K562 (cell line): ENCODE results near the gene FUCA1. TPM values are rescaled to one million over a fixed set of nuclear protein-coding genes. Genes with fewer than 3 reads are reported as not detected.

ENCODE experiments used
- ATAC-seq: fragments of 200-7000 bp; cut with Tn5 transposase; 3 replicates; pipeline ENCODE4 v1.9.1; 2020; ENCODE audit warnings: moderate library complexity
- BruUV-seq: library from RNA; stranded (reverse); fragments of 400-500 nt; replicated peaks from 2 replicates; lab custom pipeline; 2021; lab: Mats Ljungman, UMichigan
- CTCF ChIA-PET: fragments of 300-600 bp; formaldehyde crosslinking; extraction: SDS; loops from one replicate; lab custom pipeline; 2021; ENCODE audit warnings: low intra/inter-chr PET ratio; lab: Yijun Ruan, JAX
- POLR2A ChIA-PET: fragments of 300-600, 350-650 bp; sonication (Branson Sonifier 250); formaldehyde crosslinking; extraction: SDS; loops from one replicate; lab custom pipeline; 2021; ENCODE audit warnings: antibody characterized with exemption, inconsistent platforms; lab: Yijun Ruan, JAX
- DNase-seq, 4 experiments: peaks; one replicate each; pipeline versions ENCODE4 v3.0.0 to v3.0.0-alpha.2; 2011 to 2018; ENCODE audit warnings: low spot score in 3 of 4, mixed read lengths in 3 of 4; ENCODE audit errors: extremely low read depth in 1 of 4
- FAIRE-seq: peaks from 2 replicates; lab custom pipeline; 2011; peaks lifted over from hg19 to GRCh38; lab: Jason Lieb, UNC
- H2AFZ ChIP-seq: 2 replicates; pipeline ENCODE4 v1.6.0; 2011; ENCODE audit warnings: low read depth, low read length, control low read depth, inconsistent platforms
- H3K27ac ChIP-seq: fragments of 200-600 bp; 3 replicates; pipeline ENCODE4 v1.8.0; 2011; ENCODE audit warnings: low read depth, mild to moderate bottlenecking, control low read depth, inconsistent platforms, low read length, moderate library complexity, mixed read lengths; ENCODE audit errors: extremely low read depth
- H3K27me3 ChIP-seq, 2 experiments: fragments of 300-600 bp in 1 of 2; 2 replicates in 1 of 2; 3 replicates in 1 of 2; pipeline versions ENCODE4 v1.6.0 to v1.8.0; 2011; ENCODE audit warnings: inconsistent platforms in 2 of 2, low read length in 2 of 2, mild to moderate bottlenecking in 1 of 2, mixed read lengths in 1 of 2, moderate library complexity in 1 of 2; ENCODE audit not compliant: control insufficient read depth in 2 of 2, insufficient read depth in 2 of 2
- H3K36me3 ChIP-seq: fragments of 300-600 bp; 3 replicates; pipeline ENCODE4 v1.8.0; 2011; ENCODE audit warnings: mild to moderate bottlenecking, low read length, inconsistent platforms; ENCODE audit not compliant: control insufficient read depth, insufficient read depth
- H3K4me1 ChIP-seq, 2 experiments: fragments of 200-600 bp in 1 of 2; replicated peaks in 1 of 2; 2 replicates in 1 of 2; 3 replicates in 1 of 2; pipeline versions ENCODE4 v1.5.1 to v1.8.0; 2011; ENCODE audit warnings: inconsistent platforms in 2 of 2, low read length in 2 of 2, mild to moderate bottlenecking in 1 of 2, mixed read lengths in 1 of 2, moderate library complexity in 1 of 2; ENCODE audit not compliant: control insufficient read depth in 2 of 2, insufficient read depth in 2 of 2
- H3K4me2 ChIP-seq: 2 replicates; pipeline ENCODE4 v1.6.1; 2011; ENCODE audit warnings: low read length, control low read depth, inconsistent platforms, mixed read lengths; ENCODE audit not compliant: insufficient read depth
- H3K4me3 ChIP-seq: fragments of 200-600 bp; sonication (generic), shearing (Covaris generic); 2 replicates; pipeline ENCODE4 v1.5.1; 2016; ENCODE audit warnings: control low read depth, inconsistent platforms
- H3K79me2 ChIP-seq: fragments of 200-600 bp; 3 replicates; pipeline ENCODE4 v1.8.0; 2011; ENCODE audit warnings: low read length, inconsistent platforms; ENCODE audit not compliant: control insufficient read depth, insufficient read depth
- H3K9ac ChIP-seq, 2 experiments: 2 replicates each; pipeline versions ENCODE4 v1.6.0 to v1.6.1; 2011; ENCODE audit warnings: low read depth in 2 of 2, low read length in 2 of 2, control low read depth in 1 of 2, inconsistent platforms in 1 of 2, mild to moderate bottlenecking in 1 of 2, mixed read lengths in 1 of 2; ENCODE audit not compliant: insufficient read depth in 1 of 2
- H3K9me1 ChIP-seq: one replicate; pipeline ENCODE4 v1.6.0; 2011; ENCODE audit warnings: inconsistent platforms, mild to moderate bottlenecking, low read length, moderate library complexity; ENCODE audit not compliant: control insufficient read depth, insufficient read depth
- H3K9me3 ChIP-seq: replicated peaks from 2 replicates; pipeline ENCODE4 v1.5.1; 2011; ENCODE audit warnings: low read depth, low read length, inconsistent platforms; ENCODE audit not compliant: control insufficient read depth, insufficient read depth
- H4K20me1 ChIP-seq: replicated peaks from 2 replicates; pipeline ENCODE4 v1.6.1; 2011; ENCODE audit warnings: low read length, inconsistent platforms, mixed read lengths; ENCODE audit not compliant: control insufficient read depth, insufficient read depth
- CREB1 ChIP-seq, 2 experiments: sonication (generic) in 1 of 2; formaldehyde crosslinking in 1 of 2; IDR thresholded peaks; 2 replicates each; pipeline versions ENCODE4 v1.6.1 to v1.8.0; 2012 to 2022; ENCODE audit warnings: inconsistent platforms in 1 of 2, mild to moderate bottlenecking in 1 of 2, missing genetic modification reagents in 1 of 2, moderate library complexity in 1 of 2
- HEY1 ChIP-seq: fragments of 250-450 bp; sonication (Bioruptor Pico); IDR thresholded peaks from 2 replicates; pipeline ENCODE4 v1.5.0; 2020; ENCODE audit warnings: mild to moderate bottlenecking, moderate library complexity, borderline replicate concordance
- LARP7 ChIP-seq: fragments of 450-650 bp; IDR thresholded peaks from 2 replicates; pipeline ENCODE4 v1.6.1; 2016
- RB1 ChIP-seq: fragments of 450-650 bp; IDR thresholded peaks from 2 replicates; pipeline ENCODE4 v1.6.1; 2017; ENCODE audit warnings: low read depth, mild to moderate bottlenecking
- SAFB2 ChIP-seq: fragments of 200-400 bp; formaldehyde crosslinking; IDR thresholded peaks from 2 replicates; pipeline ENCODE4 v1.6.1; 2018; ENCODE audit warnings: borderline replicate concordance, low read length, low read depth, moderate library complexity; ENCODE audit not compliant: severe bottlenecking
- ZKSCAN3 ChIP-seq: fragments of 250-450 bp; sonication (Bioruptor Pico); IDR thresholded peaks from 2 replicates; pipeline ENCODE4 v1.4.0; 2020
- ZNF316 ChIP-seq: fragments of 450-650 bp; IDR thresholded peaks from 2 replicates; pipeline ENCODE4 v1.6.1; 2016
- ZNF780A ChIP-seq: fragments of 250-450 bp; sonication (Bioruptor Pico); IDR thresholded peaks from 2 replicates; pipeline ENCODE4 v1.5.0; 2021; ENCODE audit warnings: mild to moderate bottlenecking
- WGBS: fragments of 100-300 bp; shearing (Covaris generic); methylation state at CpG from one replicate; pipeline ENCODE4 v1.1.6; 2016; ENCODE audit warnings: low coverage, mixed read lengths; ENCODE audit not compliant: insufficient coverage; ENCODE audit errors: missing lambda C conversion rate; 5-methylcytosine and 5-hydroxymethylcytosine counted together
- in situ Hi-C: fragments of 300-500 bp; cut with MboI; formaldehyde crosslinking; loops from 4 replicates; pipeline ENCODE4 v1.15.0; 2018; ENCODE audit warnings: inconsistent platforms, mixed read lengths
- intact Hi-C: fragments of 100-400 bp; cut with micrococcal nuclease; formaldehyde crosslinking; loops from 2 replicates; pipeline ENCODE4 v1.14.2; 2022
- polyA plus RNA-seq, 8 experiments: library from polyadenylated mRNA; depleted of rRNA in 4 of 8; stranded (reverse) in 5 of 8; unstranded in 3 of 8; fragments of >200 nt; fragmentation: Nextera tagmentation in 2 of 8; fragmentation: Illumina TruSeq in 1 of 8; extraction: Ambion mirVana in 2 of 8; extraction: Trizol in 1 of 8; gene quantifications; 2 replicates each; pipeline versions ENCODE4 v1.2.1 to v1.2.3, GENCODE V29; 2011 to 2014; ENCODE audit warnings: inconsistent platforms in 1 of 8, missing spikeins in 1 of 8
- total RNA-seq, 7 experiments: library from RNA; depleted of rRNA in 6 of 7; stranded (reverse); fragments of >200 nt in 6 of 7; fragmentation: Illumina TruSeq in 2 of 7; extraction: Trizol in 2 of 7; gene quantifications; 2 replicates each; pipeline versions ENCODE4 v1.2.1 to v1.2.3, GENCODE V29; 2011 to 2021; ENCODE audit warnings: low replicate concordance in 1 of 7
- TF ChIP-seq, protein P1 (sequence below): IDR thresholded peaks from 2 replicates; pipeline ENCODE4 v1.6.1; 2014; ENCODE audit warnings: antibody characterized with exemption
- TF ChIP-seq, protein P2 (sequence below): fragments of 450-650 bp; IDR thresholded peaks from 2 replicates; pipeline ENCODE4 v1.6.1; 2017; ENCODE audit warnings: antibody characterized with exemption
- TF ChIP-seq, protein P3 (sequence below), 3 experiments: IDR thresholded peaks in 2 of 3; conservative IDR thresholded peaks in 1 of 3; 2 replicates each; pipeline ENCODE4 v1.5.1; 2011 to 2012; ENCODE audit warnings: low read length in 3 of 3, mild to moderate bottlenecking in 3 of 3, control low read depth in 2 of 3, improper control_type of control experiment in 1 of 3, inconsistent platforms in 1 of 3, low read depth in 1 of 3, mixed read lengths in 1 of 3, moderate library complexity in 1 of 3; ENCODE audit not compliant: insufficient read depth in 2 of 3
- TF ChIP-seq, protein P4 (sequence below): fragments of 450-650 bp; IDR thresholded peaks from 2 replicates; pipeline ENCODE4 v1.6.1; 2016; ENCODE audit warnings: borderline replicate concordance

FUCA1 gene
- total and polyA plus RNA-seq, 9 of the 15 experiments (the other 6 are each of a cell fraction or from before 2014, with no cell fraction given) = 7.0 to 20.5 (median 13.5) TPM

DNA sequence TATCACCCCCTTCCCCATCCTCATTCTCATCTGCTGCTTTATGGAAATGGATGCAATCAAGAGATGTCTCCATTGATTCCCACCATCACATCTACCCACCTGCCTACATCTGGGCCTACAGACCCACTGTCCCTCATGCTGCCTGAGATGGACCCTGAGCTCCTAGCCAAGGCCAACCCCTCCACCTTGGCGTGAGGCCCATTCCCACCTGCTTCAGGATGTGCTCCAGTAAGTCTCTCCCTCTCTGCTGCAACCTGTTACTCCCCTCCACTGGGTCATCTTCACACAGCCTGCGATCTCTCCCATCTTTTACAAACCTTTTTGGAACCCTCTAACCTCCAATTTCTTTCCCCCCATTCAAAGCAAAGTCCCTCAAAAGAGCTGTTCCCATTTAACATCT, 63.1 kb downstream of the FUCA1 start (continued):
- TF ChIP-seq ZKSCAN3 (CRISPR knock-in tag) (no peak), ZNF316 (no peak), RB1 (no peak), ZNF780A (CRISPR knock-in tag) (no peak), LARP7 (no peak)
- TF ChIP-seq, protein P1, sequence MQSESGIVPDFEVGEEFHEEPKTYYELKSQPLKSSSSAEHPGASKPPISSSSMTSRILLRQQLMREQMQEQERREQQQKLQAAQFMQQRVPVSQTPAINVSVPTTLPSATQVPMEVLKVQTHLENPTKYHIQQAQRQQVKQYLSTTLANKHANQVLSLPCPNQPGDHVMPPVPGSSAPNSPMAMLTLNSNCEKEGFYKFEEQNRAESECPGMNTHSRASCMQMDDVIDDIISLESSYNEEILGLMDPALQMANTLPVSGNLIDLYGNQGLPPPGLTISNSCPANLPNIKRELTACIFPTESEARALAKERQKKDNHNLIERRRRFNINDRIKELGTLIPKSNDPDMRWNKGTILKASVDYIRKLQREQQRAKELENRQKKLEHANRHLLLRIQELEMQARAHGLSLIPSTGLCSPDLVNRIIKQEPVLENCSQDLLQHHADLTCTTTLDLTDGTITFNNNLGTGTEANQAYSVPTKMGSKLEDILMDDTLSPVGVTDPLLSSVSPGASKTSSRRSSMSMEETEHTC = no peak
- TF ChIP-seq, protein P2, sequence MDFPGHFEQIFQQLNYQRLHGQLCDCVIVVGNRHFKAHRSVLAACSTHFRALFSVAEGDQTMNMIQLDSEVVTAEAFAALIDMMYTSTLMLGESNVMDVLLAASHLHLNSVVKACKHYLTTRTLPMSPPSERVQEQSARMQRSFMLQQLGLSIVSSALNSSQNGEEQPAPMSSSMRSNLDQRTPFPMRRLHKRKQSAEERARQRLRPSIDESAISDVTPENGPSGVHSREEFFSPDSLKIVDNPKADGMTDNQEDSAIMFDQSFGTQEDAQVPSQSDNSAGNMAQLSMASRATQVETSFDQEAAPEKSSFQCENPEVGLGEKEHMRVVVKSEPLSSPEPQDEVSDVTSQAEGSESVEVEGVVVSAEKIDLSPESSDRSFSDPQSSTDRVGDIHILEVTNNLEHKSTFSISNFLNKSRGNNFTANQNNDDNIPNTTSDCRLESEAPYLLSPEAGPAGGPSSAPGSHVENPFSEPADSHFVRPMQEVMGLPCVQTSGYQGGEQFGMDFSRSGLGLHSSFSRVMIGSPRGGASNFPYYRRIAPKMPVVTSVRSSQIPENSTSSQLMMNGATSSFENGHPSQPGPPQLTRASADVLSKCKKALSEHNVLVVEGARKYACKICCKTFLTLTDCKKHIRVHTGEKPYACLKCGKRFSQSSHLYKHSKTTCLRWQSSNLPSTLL = no peak

DNA sequence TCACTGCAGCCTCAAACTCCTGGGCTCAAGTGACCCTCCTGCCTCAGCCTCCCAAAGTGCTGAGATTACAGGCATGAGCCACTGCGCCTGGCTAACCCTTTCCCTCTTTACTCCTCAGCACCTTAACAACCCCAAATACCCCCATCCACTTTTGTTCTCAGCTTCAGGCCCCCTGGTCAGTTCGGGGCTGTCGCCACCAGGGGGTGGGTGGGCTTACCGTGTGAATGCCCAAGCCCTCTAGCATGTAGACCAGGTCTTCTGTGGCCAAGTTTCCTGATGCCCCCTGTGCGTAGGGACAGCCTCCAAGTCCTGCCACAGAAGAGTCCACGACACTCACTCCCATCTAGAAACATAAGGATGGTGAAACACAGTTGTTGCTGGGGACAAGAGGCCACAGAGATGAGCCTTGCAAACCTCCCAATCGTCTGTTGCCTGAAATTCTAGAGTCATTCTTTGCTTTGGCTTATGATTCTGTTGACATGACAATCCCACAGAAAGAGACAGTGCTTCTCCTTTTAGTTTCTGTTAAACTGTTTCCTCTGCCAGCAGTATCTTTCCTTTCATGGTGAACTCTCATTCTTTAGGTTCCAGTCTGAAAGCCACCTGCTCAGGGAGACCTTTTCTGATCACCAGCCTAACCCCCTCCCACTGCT, 63.8 kb downstream of the FUCA1 start:
- Histone ChIP-seq H3K4me1 (peaks cover 25 to 30% of the 10 kb centered on the region in 2 experiments), H3K27me3 (no peaks in the 10 kb centered on the region), H3K9ac (peak overlapping the region in 1 of 2 experiments; percentile 28; a peak in 1 of 4 replicates), H3K9me3 (no peaks in the 10 kb centered on the region), H3K4me3 (no peak overlapping the region), H2AFZ (no peak overlapping the region), H3K9me1 (no peaks in the 10 kb centered on the region), H4K20me1 (no peaks in the 10 kb centered on the region), H3K36me3 (peaks cover under 1% of the 10 kb centered on the region; the same call in 2 of the 3 replicates), H3K79me2 (peaks cover 17% of the 10 kb centered on the region), H3K4me2 (no peak overlapping the region), H3K27ac (no peak overlapping the region)
- DNase-seq (peak in 1 of 4 experiments; percentile 51), FAIRE-seq (no peak), ATAC-seq (no peak)
- ChIA-PET CTCF (interaction anchor here (0.5 kb wide), 1 partner anchor 91 kb away, joined by 3 read pairs; no protein-coding TSS in a partner anchor), POLR2A (interaction anchor here (0.5 to 6.8 kb wide), 5 partner anchors 10 to 86 kb away, joined by 3 to 71 read pairs (median 3); partner anchors contain the start of genes LYPLA2 and PITHD1)
- in situ Hi-C loops (no loop called here), intact Hi-C loops (no loop called here)
- BruUV-seq = no TSS peak
- 52% methylated on average over 7 of the region's 7 CpGs for WGBS
- no peak for TF ChIP-seq CREB1 (IDR thresholded peaks at IDR 0.05)
- TF ChIP-seq CREB1 (CRISPR knock-in tag; IDR thresholded peaks at IDR 0.05) = no peak
- no peak for TF ChIP-seq HEY1 (CRISPR knock-in tag)
- TF ChIP-seq, protein P3, sequence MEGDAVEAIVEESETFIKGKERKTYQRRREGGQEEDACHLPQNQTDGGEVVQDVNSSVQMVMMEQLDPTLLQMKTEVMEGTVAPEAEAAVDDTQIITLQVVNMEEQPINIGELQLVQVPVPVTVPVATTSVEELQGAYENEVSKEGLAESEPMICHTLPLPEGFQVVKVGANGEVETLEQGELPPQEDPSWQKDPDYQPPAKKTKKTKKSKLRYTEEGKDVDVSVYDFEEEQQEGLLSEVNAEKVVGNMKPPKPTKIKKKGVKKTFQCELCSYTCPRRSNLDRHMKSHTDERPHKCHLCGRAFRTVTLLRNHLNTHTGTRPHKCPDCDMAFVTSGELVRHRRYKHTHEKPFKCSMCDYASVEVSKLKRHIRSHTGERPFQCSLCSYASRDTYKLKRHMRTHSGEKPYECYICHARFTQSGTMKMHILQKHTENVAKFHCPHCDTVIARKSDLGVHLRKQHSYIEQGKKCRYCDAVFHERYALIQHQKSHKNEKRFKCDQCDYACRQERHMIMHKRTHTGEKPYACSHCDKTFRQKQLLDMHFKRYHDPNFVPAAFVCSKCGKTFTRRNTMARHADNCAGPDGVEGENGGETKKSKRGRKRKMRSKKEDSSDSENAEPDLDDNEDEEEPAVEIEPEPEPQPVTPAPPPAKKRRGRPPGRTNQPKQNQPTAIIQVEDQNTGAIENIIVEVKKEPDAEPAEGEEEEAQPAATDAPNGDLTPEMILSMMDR (IDR thresholded peaks at IDR 0.05 in 2 of 3, conservative IDR thresholded peaks at IDR 0.05 in 1 of 3; ENCODE audit: insufficient read depth in 2 of 3, low read depth in 1 of 3, low read length in 3 of 3) = peak; percentile 29 to 55 (median 54); a peak in 5 of 6 replicates
- TF ChIP-seq SAFB2 = no peak
- TF ChIP-seq, protein P4, sequence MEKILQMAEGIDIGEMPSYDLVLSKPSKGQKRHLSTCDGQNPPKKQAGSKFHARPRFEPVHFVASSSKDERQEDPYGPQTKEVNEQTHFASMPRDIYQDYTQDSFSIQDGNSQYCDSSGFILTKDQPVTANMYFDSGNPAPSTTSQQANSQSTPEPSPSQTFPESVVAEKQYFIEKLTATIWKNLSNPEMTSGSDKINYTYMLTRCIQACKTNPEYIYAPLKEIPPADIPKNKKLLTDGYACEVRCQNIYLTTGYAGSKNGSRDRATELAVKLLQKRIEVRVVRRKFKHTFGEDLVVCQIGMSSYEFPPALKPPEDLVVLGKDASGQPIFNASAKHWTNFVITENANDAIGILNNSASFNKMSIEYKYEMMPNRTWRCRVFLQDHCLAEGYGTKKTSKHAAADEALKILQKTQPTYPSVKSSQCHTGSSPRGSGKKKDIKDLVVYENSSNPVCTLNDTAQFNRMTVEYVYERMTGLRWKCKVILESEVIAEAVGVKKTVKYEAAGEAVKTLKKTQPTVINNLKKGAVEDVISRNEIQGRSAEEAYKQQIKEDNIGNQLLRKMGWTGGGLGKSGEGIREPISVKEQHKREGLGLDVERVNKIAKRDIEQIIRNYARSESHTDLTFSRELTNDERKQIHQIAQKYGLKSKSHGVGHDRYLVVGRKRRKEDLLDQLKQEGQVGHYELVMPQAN = no peak
